K562 (cell line): ENCODE data around the gene STX1B. TPM values are rescaled to one million over a fixed set of nuclear protein-coding genes. Genes with fewer than 3 reads are reported as not detected.

Experiments
- ARID3B ChIP-seq: fragments of 250-450 bp; sonication (Bioruptor Pico); IDR thresholded peaks from 2 replicates; pipeline ENCODE4 v1.4.0; 2020; ENCODE audit warnings: borderline replicate concordance
- CHD2 ChIP-seq: IDR thresholded peaks from 2 replicates; pipeline ENCODE4 v1.6.1; 2011; ENCODE audit warnings: low read depth, low read length
- CREB3 ChIP-seq: fragments of 450-650 bp; conservative IDR thresholded peaks from 2 replicates; pipeline ENCODE4 v1.6.1; 2016; ENCODE audit warnings: missing genetic modification characterization, low read depth, mild to moderate bottlenecking, missing compliant biosample characterization, moderate library complexity
- FOXP1 ChIP-seq: sonication (generic); formaldehyde crosslinking; IDR thresholded peaks from 2 replicates; pipeline ENCODE4 v1.8.0; 2022; ENCODE audit warnings: mild to moderate bottlenecking, missing genetic modification reagents
- HMGN3 ChIP-seq: IDR thresholded peaks from 2 replicates; pipeline ENCODE4 v1.6.1; 2011; ENCODE audit warnings: borderline replicate concordance, low read depth, mild to moderate bottlenecking, mixed read lengths, low read length; ENCODE audit not compliant: insufficient read length; ENCODE audit errors: extremely low read depth
- MAZ ChIP-seq, 2 experiments: fragments of 450-650 bp in 1 of 2; sonication (generic) in 1 of 2; formaldehyde crosslinking; IDR thresholded peaks in 1 of 2; conservative IDR thresholded peaks in 1 of 2; 2 replicates each; pipeline versions ENCODE4 v1.4.0 to v1.5.0; 2020; ENCODE audit warnings: mild to moderate bottlenecking in 1 of 2, missing genetic modification reagents in 1 of 2
- MCM2 ChIP-seq: fragments of 450-650 bp; IDR thresholded peaks from 2 replicates; pipeline ENCODE4 v1.6.1; 2017; ENCODE audit warnings: low read depth, mild to moderate bottlenecking
- MYC ChIP-seq, 2 experiments: fragments of 250-450 bp in 1 of 2; sonication (Bioruptor Pico) in 1 of 2; IDR thresholded peaks; 2 replicates each; pipeline versions ENCODE4 v1.5.1 to v1.6.1; 2012 to 2021; ENCODE audit warnings: low read depth in 2 of 2, borderline replicate concordance in 1 of 2, improper control_type of control experiment in 1 of 2, low read length in 1 of 2, mild to moderate bottlenecking in 1 of 2, moderate library complexity in 1 of 2
- PCBP1 ChIP-seq: fragments of 200-400 bp; formaldehyde crosslinking; IDR thresholded peaks from 2 replicates; pipeline ENCODE4 v1.6.1; 2018; ENCODE audit warnings: mild to moderate bottlenecking, low read depth, low read length; ENCODE audit not compliant: poor library complexity, severe bottlenecking
- RCOR1 ChIP-seq, 2 experiments: IDR thresholded peaks; 2 replicates each; pipeline ENCODE4 v1.6.1; 2012; ENCODE audit warnings: low read depth in 2 of 2, low read length in 2 of 2, borderline replicate concordance in 1 of 2, improper control_type of control experiment in 1 of 2
- STAT5B ChIP-seq: fragments of 250-450 bp; sonication (Bioruptor Pico); IDR thresholded peaks from 2 replicates; pipeline ENCODE4 v1.8.0; 2021; ENCODE audit warnings: mild to moderate bottlenecking, inconsistent platforms
- TRIM28 ChIP-seq: fragments of 450-650 bp; IDR thresholded peaks from 2 replicates; pipeline ENCODE4 v1.6.1; 2017
- ZNF124 ChIP-seq: sonication (generic); formaldehyde crosslinking; IDR thresholded peaks from 2 replicates; pipeline ENCODE4 v1.8.1; 2022; ENCODE audit warnings: missing genetic modification reagents
- ZNF184 ChIP-seq: sonication (generic); formaldehyde crosslinking; IDR thresholded peaks from 2 replicates; pipeline ENCODE4 v1.5.0; 2020; ENCODE audit warnings: missing genetic modification reagents
- ZNF23 ChIP-seq: fragments of 250-450 bp; sonication (Bioruptor Pico); IDR thresholded peaks from 2 replicates; pipeline ENCODE4 v1.4.0; 2020; ENCODE audit warnings: mild to moderate bottlenecking
- ZNF274 ChIP-seq: IDR thresholded peaks from 2 replicates; pipeline ENCODE4 v1.6.1; 2011; ENCODE audit warnings: low read depth, mild to moderate bottlenecking, low read length, moderate library complexity, borderline replicate concordance
- ZNF584 ChIP-seq: fragments of 200-800 bp; sonication (Bioruptor generic); IDR thresholded peaks from 2 replicates; pipeline ENCODE4 v1.6.1; 2016; ENCODE audit warnings: low read depth, mild to moderate bottlenecking, missing genetic modification characterization, missing compliant biosample characterization
- ZNF766 ChIP-seq: fragments of 200-800 bp; sonication (Bioruptor generic); conservative IDR thresholded peaks from 2 replicates; pipeline ENCODE4 v1.6.1; 2016; ENCODE audit warnings: missing genetic modification characterization, missing compliant biosample characterization
- polyA plus RNA-seq, 8 experiments: library from polyadenylated mRNA; depleted of rRNA in 4 of 8; stranded (reverse) in 5 of 8; unstranded in 3 of 8; fragments of >200 nt; fragmentation: Nextera tagmentation in 2 of 8; fragmentation: Illumina TruSeq in 1 of 8; extraction: Ambion mirVana in 2 of 8; extraction: Trizol in 1 of 8; gene quantifications; 2 replicates each; pipeline versions ENCODE4 v1.2.1 to v1.2.3, GENCODE V29; 2011 to 2014; ENCODE audit warnings: inconsistent platforms in 1 of 8, missing spikeins in 1 of 8
- total RNA-seq, 7 experiments: library from RNA; depleted of rRNA in 6 of 7; stranded (reverse); fragments of >200 nt in 6 of 7; fragmentation: Illumina TruSeq in 2 of 7; extraction: Trizol in 2 of 7; gene quantifications; 2 replicates each; pipeline versions ENCODE4 v1.2.1 to v1.2.3, GENCODE V29; 2011 to 2021; ENCODE audit warnings: low replicate concordance in 1 of 7
- TF ChIP-seq, protein P1 (sequence below): sonication (generic); formaldehyde crosslinking; IDR thresholded peaks from 2 replicates; pipeline ENCODE4 v1.8.1; 2023; ENCODE audit warnings: mild to moderate bottlenecking, missing genetic modification reagents
- TF ChIP-seq, protein P2 (sequence below): sonication (generic); formaldehyde crosslinking; IDR thresholded peaks from 2 replicates; pipeline ENCODE4 v1.8.0; 2022; ENCODE audit warnings: missing genetic modification reagents, mild to moderate bottlenecking, moderate library complexity, borderline replicate concordance

STX1B gene
- total and polyA plus RNA-seq, 9 of the 15 experiments (the other 6 are each of a cell fraction or from before 2014, with no cell fraction given) = 0.07 to 2.5 (median 0.86) TPM

GRCh38 chr16:31032736-31033708 lies 22.6 kb upstream of the STX1B start, which contains the start of gene STX4 (continued):
- TF ChIP-seq RCOR1 (IDR thresholded peaks at IDR 0.05; ENCODE audit: borderline replicate concordance in 1 of 2, low read depth in 2 of 2, low read length in 2 of 2) (peak in 1 of 2 experiments; percentile 56; a peak in 1 of 4 replicates), CREB3 (tag) (peak; percentile 75), ZNF584 (no peak), MAZ (CRISPR knock-in tag; conservative IDR thresholded peaks at IDR 0.05 in 1 of 2, IDR thresholded peaks at IDR 0.05 in 1 of 2) (peak; percentile 95 to 98), TRIM28 (peak; percentile 66; the same call in 1 of the 2 replicates), ZNF184 (CRISPR knock-in tag) (no peak), STAT5B (CRISPR knock-in tag) (no peak), PCBP1 (no peak), ZNF124 (CRISPR knock-in tag) (no peak), FOXP1 (CRISPR knock-in tag) (peak; percentile 55), MCM2 (no peak), ZNF23 (CRISPR knock-in tag) (no peak), CHD2 (0 out of 2 replicates have a peak, but pooled peaks have one; percentile 31), ARID3B (CRISPR knock-in tag) (no peak), MYC (IDR thresholded peaks at IDR 0.05; ENCODE audit: low read depth, low read length) (peak; percentile 94), MYC (CRISPR knock-in tag; IDR thresholded peaks at IDR 0.05; ENCODE audit: borderline replicate concordance, low read depth) (peak; percentile 88; the same call in 1 of the 2 replicates), ZNF274 (no peak), HMGN3 (peak; percentile 33), ZNF766 (CRISPR knock-in tag) (0 out of 2 replicates have a peak, but pooled peaks have one; percentile 34)
- TF ChIP-seq, protein P1, sequence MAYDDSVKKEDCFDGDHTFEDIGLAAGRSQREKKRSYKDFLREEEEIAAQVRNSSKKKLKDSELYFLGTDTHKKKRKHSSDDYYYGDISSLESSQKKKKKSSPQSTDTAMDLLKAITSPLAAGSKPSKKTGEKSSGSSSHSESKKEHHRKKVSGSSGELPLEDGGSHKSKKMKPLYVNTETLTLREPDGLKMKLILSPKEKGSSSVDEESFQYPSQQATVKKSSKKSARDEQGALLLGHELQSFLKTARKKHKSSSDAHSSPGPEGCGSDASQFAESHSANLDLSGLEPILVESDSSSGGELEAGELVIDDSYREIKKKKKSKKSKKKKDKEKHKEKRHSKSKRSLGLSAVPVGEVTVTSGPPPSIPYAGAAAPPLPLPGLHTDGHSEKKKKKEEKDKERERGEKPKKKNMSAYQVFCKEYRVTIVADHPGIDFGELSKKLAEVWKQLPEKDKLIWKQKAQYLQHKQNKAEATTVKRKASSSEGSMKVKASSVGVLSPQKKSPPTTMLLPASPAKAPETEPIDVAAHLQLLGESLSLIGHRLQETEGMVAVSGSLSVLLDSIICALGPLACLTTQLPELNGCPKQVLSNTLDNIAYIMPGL (CRISPR knock-in tag) = peak; percentile 91; the same call in 1 of the 2 replicates
- TF ChIP-seq, protein P2, sequence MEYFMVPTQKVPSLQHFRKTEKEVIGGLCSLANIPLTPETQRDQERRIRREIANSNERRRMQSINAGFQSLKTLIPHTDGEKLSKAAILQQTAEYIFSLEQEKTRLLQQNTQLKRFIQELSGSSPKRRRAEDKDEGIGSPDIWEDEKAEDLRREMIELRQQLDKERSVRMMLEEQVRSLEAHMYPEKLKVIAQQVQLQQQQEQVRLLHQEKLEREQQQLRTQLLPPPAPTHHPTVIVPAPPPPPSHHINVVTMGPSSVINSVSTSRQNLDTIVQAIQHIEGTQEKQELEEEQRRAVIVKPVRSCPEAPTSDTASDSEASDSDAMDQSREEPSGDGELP (CRISPR knock-in tag) = peak; percentile 86; the same call in 1 of the 2 replicates
